Esophagus muscularis mucosa (tissue), 4 donors: ENCODE data around the gene MIOS. TPM values are rescaled to one million over a fixed set of nuclear protein-coding genes. Genes with fewer than 3 reads are reported as not detected.

Experiments
- DNase-seq: peaks from one replicate; pipeline ENCODE4 v3.0.0-alpha.2; 2017; ENCODE audit errors: extremely low spot score
- H3K27ac ChIP-seq, 4 donors: fragments of 200-600 bp; sonication (generic); replicated peaks in 1 of 4; 1 replicate in 3 of 4; 2 replicates in 1 of 4; pipeline ENCODE4 v1.5.1; 2016 to 2019; ENCODE audit warnings: mild to moderate bottlenecking in 1 of 4
- H3K27me3 ChIP-seq, 4 donors: fragments of 200-600 bp; sonication (generic); one replicate each; pipeline versions ENCODE4 v1.5.1 to v1.6.0; 2016 to 2019
- H3K36me3 ChIP-seq, 4 donors: fragments of 200-600 bp; sonication (generic); one replicate each; pipeline ENCODE4 v1.5.1; 2016 to 2019
- H3K4me1 ChIP-seq, 4 donors: fragments of 200-600 bp; sonication (generic); one replicate each; pipeline ENCODE4 v1.5.1; 2016 to 2019
- H3K4me3 ChIP-seq, 4 donors: fragments of 200-600 bp; sonication (generic); 1 replicate in 2 of 4; 2 replicates in 2 of 4; pipeline ENCODE4 v1.5.1; 2016 to 2019; ENCODE audit warnings: mild to moderate bottlenecking in 4 of 4, moderate library complexity in 1 of 4
- H3K9me3 ChIP-seq, 4 donors: fragments of 200-600 bp; sonication (generic); 1 replicate in 3 of 4; 2 replicates in 1 of 4; pipeline ENCODE4 v1.5.1; 2016 to 2019
- EP300 ChIP-seq: sonication (generic); formaldehyde crosslinking; IDR thresholded peaks from one replicate; pipeline ENCODE4 v1.6.1; 2017; ENCODE audit warnings: antibody characterized with exemption
- POLR2A ChIP-seq: fragments of 450-650 bp; IDR thresholded peaks from one replicate; pipeline ENCODE4 v1.6.1; 2017; ENCODE audit warnings: antibody characterized with exemption, moderate library complexity, mild to moderate bottlenecking, low read depth
- POLR2AphosphoS5 ChIP-seq, 2 donors: sonication (generic); formaldehyde crosslinking; IDR thresholded peaks; one replicate each; pipeline ENCODE4 v1.6.1; 2017; ENCODE audit warnings: antibody characterized with exemption in 2 of 2
- WGBS: methylation state at CpG from one replicate; pipeline ENCODE4 v1.1.5; 2018; 5-methylcytosine and 5-hydroxymethylcytosine counted together
- intact Hi-C: fragments of 100-400 bp; cut with DNase I; formaldehyde crosslinking; loops from one replicate; pipeline ENCODE4 v1.15.1; 2023
- total RNA-seq, 4 donors: library from RNA; depleted of rRNA; stranded (reverse); fragments of >200 nt; gene quantifications; one replicate each; pipeline versions ENCODE4 v1.1.0 to v1.2.1, GENCODE V29; 2016
- TF ChIP-seq, protein P1 (sequence below), 3 experiments: fragments of 200-600 bp in 2 of 3; fragments of 450-650 bp in 1 of 3; sonication (generic) in 2 of 3; IDR thresholded peaks; one replicate each; pipeline ENCODE4 v1.5.1; 2017 to 2019; ENCODE audit warnings: antibody characterized with exemption in 3 of 3, mild to moderate bottlenecking in 2 of 3, moderate library complexity in 1 of 3

The MIOS gene
- total RNA-seq, 4 donors from 2014 or later: 17.5 to 32.5 (median 25.7) TPM

DNA sequence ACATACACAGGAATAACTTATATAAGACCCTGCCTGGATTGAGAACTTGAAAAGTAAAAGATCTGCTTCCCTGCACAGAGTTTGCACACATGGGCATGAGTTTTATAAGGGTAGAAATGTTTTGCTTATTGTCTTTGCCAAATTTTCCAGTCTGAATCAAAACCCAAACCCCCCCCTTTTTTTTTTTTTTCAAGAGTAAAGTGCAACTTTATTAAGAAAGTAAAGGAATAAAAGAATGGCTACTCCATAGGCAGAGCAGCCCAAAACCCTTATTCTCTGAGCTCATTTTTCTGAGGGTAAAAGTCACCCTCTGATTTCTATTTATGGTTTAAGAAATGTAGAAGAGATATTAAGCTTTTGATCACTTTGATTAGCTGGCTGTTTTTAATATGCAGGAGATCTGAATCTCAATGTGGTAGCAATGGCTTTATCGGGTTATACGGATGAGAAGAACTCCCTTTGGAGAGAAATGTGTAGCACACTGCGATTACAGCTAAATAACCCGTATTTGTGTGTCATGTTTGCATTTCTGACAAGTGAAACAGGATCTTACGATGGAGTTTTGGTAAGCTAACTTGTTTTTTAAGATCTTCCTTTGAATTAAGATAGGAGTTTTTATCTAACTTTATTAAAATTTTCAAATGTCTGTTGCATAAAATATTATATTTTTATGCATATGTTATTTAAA is 18.7 kb downstream of the MIOS start:
- Histone ChIP-seq H3K9me3 (no peaks in the 10 kb centered on the region), H3K4me1 (no peaks in the 10 kb centered on the region), H3K27ac (no peak overlapping the region), H3K4me3 (no peak overlapping the region), H3K36me3 (peaks cover 0 to 20% (median 0%) of the 10 kb centered on the region in 4 donors), H3K27me3 (no peaks in the 10 kb centered on the region)
- no peak for DNase-seq
- TF ChIP-seq, protein P1, sequence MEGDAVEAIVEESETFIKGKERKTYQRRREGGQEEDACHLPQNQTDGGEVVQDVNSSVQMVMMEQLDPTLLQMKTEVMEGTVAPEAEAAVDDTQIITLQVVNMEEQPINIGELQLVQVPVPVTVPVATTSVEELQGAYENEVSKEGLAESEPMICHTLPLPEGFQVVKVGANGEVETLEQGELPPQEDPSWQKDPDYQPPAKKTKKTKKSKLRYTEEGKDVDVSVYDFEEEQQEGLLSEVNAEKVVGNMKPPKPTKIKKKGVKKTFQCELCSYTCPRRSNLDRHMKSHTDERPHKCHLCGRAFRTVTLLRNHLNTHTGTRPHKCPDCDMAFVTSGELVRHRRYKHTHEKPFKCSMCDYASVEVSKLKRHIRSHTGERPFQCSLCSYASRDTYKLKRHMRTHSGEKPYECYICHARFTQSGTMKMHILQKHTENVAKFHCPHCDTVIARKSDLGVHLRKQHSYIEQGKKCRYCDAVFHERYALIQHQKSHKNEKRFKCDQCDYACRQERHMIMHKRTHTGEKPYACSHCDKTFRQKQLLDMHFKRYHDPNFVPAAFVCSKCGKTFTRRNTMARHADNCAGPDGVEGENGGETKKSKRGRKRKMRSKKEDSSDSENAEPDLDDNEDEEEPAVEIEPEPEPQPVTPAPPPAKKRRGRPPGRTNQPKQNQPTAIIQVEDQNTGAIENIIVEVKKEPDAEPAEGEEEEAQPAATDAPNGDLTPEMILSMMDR (IDR thresholded peaks at IDR 0.05): no peak
- no peak for TF ChIP-seq EP300
- no peak for TF ChIP-seq POLR2A
- no peak for TF ChIP-seq POLR2AphosphoS5 (IDR thresholded peaks at IDR 0.05)
- intact Hi-C loops: no loop called here
- 89% methylated on average over 5 of the region's 5 CpGs for WGBS

DNA sequence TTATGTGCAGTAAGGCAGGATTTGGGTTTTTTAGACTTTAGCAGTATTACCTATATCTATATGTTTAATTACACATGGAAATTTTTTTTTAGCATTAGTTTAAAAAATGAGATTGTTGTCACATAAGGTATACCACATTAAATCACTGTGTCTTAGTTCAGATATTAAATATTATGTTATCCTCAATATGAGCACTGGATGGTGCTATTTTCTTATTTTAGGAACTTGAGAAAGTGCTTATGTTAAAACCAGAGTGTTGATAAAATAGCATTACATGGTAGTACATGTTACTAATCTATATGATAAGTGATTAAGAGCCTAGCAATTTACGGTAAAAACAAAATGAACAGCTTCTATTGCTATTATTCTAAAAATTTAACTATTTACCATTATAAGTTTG is 28.8 kb downstream of the MIOS start:
- WGBS: 81% methylated on average over 1 of the region's 1 CpG
- intact Hi-C loops: no loop called here
- Histone ChIP-seq H3K27ac (no peak overlapping the region), H3K27me3 (no peaks in the 10 kb centered on the region), H3K36me3 (peaks cover 5 to 61% (median 40%) of the 10 kb centered on the region in 4 donors), H3K4me1 (no peaks in the 10 kb centered on the region), H3K4me3 (no peak overlapping the region), H3K9me3 (no peaks in the 10 kb centered on the region)
- DNase-seq: no peak
- TF ChIP-seq, protein P1 (IDR thresholded peaks at IDR 0.05): peak in 2 of 3 experiments; percentile 4 to 29
- no peak for TF ChIP-seq EP300

DNA sequence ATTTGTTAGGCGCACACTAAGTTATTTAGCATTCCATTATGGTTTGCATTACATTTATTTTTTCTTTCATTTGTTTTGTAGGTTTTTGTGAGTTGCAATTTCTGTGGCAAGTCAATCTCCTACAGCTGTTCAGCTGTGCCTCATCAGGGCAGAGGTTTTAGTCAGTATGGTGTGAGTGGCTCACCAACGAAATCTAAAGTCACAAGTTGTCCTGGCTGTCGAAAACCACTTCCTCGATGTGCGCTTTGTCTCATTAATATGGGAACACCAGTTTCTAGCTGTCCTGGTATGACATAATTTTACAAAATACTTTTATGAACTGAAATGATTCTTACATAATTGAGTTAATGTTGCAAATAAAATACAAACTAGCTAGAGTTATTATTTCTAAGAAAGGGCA is 29.5 kb downstream of the MIOS start:
- H3K4me1 ChIP-seq: no peaks in the 10 kb centered on the region
- WGBS: 91% methylated on average over 5 of the region's 5 CpGs
- intact Hi-C loops: no loop called here
- no peak overlapping the region for H3K27ac ChIP-seq
- H3K4me3 ChIP-seq: no peak overlapping the region
- DNase-seq: no peak
- H3K36me3 ChIP-seq: peaks cover 5 to 62% (median 40%) of the 10 kb centered on the region in 4 donors
- H3K9me3 ChIP-seq: no peaks in the 10 kb centered on the region
- TF ChIP-seq, protein P1 (IDR thresholded peaks at IDR 0.05): no peak
- no peak for TF ChIP-seq EP300
- H3K27me3 ChIP-seq: no peaks in the 10 kb centered on the region

DNA sequence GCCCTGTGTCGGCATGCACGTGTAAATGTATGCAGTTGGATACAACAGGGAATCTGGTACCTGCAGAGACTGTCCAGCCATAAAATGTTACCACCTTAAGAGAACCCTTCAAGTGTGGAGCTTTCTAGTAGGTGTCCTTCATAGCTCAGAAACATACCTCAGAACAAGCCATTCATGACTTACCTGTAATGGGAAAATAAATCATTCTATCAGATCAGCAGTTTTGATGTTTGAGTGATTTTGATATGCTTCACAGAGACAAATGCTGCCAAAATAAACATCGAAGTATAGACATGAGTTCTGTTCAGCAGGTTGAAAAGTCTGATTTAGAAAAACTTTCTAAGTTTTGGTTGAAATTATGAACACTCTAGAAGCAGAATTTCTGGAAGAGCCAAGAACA is 40.3 kb downstream of the MIOS start:
- WGBS: 65% methylated on average over 3 of the region's 3 CpGs
- no peaks in the 10 kb centered on the region for H3K4me1 ChIP-seq
- H3K36me3 ChIP-seq: peaks cover 0 to 29% (median 10%) of the 10 kb centered on the region in 4 donors
- H3K27me3 ChIP-seq: no peaks in the 10 kb centered on the region
- H3K27ac ChIP-seq: no peak overlapping the region
- no peaks in the 10 kb centered on the region for H3K9me3 ChIP-seq
- no peak for DNase-seq
- TF ChIP-seq EP300 (no peak), POLR2AphosphoS5 (IDR thresholded peaks at IDR 0.05) (no peak), POLR2A (no peak)
- TF ChIP-seq, protein P1 (IDR thresholded peaks at IDR 0.05): no peak
- no peak overlapping the region for H3K4me3 ChIP-seq
- intact Hi-C loops: no loop called here

DNA sequence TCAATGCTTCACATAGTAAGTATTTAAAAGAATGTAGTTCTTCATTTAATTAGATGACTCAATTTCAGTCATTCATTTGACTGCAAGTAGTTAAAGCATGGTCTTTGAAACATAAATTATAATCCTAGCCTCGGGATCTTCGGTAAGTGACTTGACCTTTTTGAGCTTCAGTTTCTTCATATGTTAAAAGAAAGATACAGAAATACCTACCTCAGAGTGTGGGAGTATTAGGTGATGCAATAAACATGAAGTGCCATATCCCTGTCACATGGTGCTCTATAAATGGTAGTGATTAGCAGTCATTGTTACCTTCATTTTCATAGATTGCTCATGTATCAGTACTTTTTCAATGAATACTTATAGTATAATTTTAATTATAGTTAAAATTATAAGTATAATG is 42.6 kb downstream of the MIOS start:
- H3K4me3 ChIP-seq: no peak overlapping the region
- intact Hi-C loops: no loop called here
- no peak for DNase-seq
- TF ChIP-seq POLR2A (no peak), EP300 (no peak), POLR2AphosphoS5 (IDR thresholded peaks at IDR 0.05) (no peak)
- TF ChIP-seq, protein P1 (IDR thresholded peaks at IDR 0.05): no peak
- H3K27me3 ChIP-seq: no peaks in the 10 kb centered on the region
- peaks cover 0 to 29% (median 10%) of the 10 kb centered on the region in 4 donors for H3K36me3 ChIP-seq
- H3K27ac ChIP-seq: no peak overlapping the region
- H3K4me1 ChIP-seq: no peaks in the 10 kb centered on the region
- 93% methylated on average over 2 of the region's 2 CpGs for WGBS
- no peaks in the 10 kb centered on the region for H3K9me3 ChIP-seq
